CMK (cell line): ENCODE results near the gene ETS1.

ENCODE experiments used
- DNase-seq: peaks from one replicate; pipeline ENCODE4 v3.0.0-alpha.2; 2010; ENCODE audit warnings: low read depth

Gene ETS1

DNA sequence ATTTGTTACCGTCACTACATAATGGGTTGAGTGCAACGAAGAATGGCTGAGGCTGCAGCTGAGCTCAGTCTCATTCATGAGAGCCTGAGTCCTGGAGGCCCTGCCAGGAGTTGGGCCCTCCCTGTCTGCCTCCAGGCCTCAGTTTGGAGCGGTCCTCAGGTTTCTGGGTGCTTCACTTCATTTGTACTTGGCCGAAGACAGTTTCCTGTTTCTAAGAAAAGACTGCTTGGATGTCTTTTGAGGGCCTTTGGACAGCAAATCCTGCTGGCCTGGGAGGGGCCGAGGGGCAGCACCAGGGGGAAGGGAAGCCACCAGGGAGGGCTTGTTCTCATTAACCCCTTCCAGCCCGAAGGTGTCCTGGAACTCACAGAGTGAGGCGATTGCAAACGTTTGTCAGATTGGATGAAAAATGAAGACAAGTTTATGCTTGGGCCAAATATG lies 163.1 kb downstream of the ETS1 start:
- no peak for DNase-seq

DNA sequence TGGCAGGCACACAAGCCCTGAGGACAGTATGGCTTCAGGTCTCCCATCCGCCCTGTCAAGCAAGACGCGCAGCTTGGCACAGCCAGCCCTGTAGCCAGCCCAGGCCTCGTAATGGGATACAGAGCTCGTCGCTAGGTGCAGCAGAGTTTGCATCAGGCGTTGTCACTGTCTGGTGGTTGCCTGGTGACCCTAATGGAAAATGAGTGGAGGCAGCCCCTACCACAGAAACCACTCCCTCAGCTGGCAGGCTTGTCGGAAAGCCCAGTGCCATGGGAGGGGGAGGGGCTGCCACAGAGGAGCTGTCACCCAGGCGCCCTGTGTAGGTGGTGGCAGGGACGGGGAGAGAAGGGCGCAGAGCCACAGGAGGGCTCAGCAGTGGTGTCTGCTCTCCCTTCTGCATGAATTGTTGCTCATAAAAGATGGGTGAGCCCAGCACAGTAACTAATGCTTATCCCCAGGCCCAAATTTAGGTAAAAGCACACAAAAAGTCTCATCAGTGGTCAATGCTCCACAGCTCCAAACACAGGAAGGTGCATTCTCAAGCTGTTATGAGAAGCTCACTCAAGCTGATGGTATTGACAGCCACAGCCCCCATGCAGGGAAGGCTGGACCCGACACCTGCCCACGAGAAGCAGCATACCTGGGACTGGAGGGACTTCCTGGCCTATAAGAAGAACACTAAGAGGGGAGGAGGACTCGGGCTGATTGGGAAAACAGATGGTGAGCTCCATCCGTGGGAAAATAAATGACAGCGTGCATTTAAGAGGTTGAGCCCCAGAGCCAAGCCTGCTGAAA lies 164.6 kb downstream of the ETS1 start:
- DNase-seq, result no peak

DNA sequence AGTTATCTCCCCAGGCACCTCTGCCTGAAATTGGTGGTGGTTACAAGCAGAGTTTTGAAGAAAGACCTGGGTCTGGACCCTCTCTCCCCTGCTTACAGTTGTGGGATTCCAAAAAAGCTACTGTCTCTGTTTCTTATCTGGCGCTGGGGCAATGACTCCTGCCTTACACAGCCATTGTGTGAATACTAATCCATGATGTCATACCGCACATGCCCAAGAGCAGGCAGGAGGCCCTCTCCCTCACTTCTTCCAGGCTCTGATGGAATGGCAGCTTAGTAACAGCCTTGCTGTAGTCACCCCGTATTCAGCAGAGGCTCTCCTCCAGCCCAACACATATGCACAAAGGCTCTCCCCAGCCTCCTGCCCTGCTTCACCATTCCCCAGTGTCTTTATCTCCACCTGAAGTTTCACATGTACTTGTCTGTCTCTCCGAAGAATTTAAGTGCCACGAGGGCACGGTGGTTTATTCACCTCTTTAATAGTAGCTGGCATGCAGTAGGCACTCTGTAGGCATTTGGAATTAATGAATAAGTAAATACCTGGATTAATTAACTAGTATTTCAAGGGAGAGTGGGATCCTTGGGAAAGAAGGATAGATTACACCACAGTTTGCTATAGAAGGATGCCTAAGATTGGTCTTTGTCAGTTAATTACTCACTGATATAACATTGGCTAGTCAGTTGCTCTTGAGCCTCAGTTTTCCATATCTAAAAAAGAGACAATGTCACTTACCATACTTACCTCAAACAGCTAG lies 165.6 kb downstream of the ETS1 start:
- DNase-seq, result no peak

DNA sequence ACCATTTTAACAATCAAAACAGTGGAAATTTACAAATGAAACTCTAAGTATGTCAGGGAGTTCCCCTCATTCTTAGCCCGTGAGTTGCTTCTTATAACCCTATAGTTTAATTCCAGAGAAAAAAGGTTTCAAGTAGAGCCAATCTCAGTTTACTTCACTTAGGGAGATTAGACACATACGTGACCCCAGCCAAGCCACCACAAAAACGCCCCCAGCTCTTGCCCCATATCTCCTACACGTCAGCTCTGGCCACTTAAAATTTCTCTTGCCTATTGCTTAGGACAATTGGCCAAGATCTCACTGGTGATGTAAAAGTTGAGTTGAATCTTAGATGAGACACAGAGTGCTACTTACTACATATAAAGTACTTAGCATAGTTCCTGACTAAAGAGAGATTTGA lies 166.4 kb downstream of the ETS1 start:
- no peak for DNase-seq

DNA sequence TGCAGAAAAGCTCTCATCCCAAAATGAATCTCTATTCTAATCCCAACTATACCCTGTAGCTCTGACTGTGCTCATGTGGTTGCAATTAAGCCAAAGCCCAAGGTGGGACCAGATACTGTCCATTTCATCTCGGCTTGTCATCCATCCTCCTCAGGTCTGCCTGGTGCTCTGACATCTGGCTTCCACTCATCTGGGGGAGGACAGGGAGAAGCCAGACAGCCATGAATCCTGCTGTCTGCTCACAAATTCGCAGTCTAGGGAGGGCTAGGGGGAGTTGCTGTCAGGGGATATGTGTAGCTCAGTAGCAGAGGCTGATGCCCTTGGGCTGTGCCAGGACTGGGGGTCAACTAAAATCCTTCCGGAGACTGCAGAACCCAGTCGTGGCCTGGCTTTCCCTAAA lies 167.1 kb downstream of the ETS1 start:
- no peak for DNase-seq

DNA sequence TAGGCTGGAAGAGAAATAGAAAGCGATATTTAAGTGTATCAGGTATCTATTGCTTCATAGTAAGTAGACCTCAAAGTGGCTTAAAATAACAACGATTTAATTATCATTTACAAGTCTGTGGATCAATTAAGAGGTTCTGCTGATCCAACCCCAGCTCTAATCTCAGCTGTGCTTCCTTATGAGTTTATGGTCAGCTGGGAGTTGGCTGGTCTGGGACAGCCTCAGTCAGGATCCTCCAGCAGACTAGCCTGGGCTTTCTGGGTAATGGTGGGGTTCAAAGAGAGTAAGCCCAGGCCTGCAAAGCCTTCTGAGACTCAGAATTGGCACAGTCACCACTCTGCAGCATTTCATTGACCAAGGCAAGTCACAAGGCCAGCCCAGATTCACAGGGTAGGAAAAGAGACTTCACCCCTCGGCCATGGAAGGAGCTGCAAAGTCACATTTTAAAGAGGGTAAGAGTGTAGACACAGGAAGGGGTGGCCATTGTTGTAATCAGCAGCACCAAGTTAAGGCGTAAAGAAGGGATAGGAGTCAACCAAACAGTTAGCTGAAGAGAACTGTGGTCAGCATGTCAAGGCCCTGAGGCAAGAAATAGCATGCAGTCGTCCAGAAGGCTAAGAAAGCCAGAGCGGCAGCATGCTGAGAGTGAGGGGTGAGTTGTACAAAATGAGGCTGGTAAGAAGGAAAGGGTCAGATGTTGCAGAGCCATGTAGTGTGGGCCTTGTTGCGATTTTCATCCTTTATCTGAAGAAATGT lies 168.2 kb downstream of the ETS1 start:
- no peak for DNase-seq

DNA sequence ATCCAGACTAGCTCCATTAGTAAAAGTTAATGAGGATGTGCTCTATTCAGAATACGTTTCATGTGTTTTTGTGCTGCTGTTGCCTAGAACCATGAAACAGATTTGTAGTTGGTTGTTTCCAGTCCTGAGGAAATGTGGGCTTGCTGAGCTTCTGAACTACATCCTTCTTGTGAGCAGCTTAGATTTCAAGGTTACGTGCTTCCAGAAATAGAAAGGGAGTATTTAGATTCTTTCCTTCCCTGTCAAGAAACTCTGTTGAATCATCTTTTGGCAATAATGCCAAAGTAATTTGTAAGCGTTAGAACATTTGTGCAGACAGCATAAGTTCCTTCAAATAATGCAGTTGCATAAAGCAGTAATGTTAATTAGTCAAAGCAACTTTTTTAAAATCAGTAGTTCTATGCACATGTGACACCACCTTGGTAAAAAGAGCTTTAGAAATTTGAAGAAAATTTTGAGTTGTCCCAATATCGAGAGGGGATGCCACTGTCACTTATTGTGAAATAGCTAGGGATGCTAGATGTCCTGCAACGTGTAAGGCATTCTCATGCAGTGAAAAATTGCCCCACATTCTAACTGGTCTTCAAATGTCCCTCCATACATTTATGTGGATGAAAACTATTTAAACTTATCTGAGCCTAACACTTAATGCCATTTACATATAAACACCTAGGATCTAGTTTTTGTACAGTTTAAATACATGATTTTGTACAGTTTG lies 169.6 kb downstream of the ETS1 start:
- no peak for DNase-seq

DNA sequence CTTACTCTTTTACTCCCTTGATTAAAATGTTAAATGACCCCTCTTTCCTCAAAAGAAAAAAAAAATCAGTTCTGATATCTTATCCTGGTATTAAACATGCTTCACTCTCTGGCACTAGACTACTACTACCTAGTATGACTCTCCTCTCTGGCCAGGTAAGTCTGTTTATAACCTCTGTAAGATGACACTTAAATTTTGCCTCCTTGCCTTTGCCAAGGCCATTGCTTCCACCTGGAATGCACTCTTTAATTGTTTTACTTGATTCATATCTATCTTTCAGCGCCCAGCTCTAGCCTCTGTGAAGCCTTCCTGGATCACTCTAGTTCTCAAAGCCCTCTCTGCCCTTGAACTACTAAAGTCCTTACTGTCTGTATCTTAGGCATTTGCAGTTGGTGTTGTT lies 170.4 kb downstream of the ETS1 start:
- no peak for DNase-seq

DNA sequence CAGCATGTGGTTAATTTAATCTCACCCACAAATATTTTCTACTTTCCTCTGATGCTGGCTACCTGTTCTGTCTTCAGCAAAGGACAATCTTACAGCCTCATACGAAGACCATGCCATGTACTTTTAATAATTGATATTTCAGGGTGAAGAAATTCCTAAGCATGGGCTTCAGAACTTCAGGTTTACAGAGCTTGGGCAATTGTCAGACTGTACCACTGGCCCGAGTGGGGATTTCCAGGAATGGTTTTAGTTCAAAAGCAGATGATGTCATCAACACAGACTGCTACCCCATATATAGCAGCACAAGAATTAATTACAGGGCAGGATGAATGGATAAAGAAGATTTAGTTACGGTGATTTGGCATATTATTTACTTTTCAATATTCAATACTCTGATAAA lies 171.8 kb downstream of the ETS1 start:
- no peak for DNase-seq

DNA sequence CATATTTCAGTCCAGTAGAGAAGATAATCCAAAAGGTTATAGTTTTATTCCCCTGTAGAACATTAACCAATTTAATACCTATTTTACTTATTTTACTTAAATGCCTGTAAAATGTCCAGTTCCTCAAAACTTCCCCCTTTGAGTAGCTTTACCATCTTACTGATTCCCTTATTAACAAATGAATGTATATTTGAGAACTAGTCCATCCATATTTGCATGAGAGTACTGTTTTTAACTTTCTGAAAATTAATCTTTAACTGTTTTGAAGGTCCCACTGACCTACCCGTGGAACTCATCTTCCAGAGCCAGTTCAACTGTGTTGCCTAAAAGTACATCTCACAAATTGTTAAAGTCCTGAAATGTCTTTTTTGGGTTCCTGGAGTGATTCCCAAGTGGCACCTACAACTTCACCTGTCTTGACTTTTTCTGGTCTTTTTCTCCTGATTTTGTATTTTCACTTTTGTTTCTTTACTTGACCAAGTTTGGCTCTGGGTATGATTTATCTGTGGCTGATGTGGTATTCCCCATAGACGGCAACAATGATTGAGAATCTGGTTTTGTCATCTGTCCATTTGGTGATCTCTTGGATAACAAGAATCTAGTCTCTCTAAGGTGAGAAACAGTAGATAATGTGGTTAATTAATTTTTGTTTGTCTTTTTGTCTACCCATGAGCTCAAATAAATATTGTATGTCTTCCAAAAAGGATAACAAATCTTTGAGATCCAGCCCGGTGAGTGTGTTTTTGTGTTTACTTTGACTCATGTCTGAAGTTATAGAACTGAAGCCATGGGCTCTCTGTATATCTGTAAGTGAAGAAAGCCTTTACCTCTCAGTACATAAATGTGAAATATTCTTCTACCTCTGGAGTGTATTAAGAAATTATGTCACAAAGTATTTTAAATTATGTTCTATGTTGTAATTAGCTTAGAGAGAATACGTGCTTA lies 174.2 kb downstream of the ETS1 start:
- no peak for DNase-seq

DNA sequence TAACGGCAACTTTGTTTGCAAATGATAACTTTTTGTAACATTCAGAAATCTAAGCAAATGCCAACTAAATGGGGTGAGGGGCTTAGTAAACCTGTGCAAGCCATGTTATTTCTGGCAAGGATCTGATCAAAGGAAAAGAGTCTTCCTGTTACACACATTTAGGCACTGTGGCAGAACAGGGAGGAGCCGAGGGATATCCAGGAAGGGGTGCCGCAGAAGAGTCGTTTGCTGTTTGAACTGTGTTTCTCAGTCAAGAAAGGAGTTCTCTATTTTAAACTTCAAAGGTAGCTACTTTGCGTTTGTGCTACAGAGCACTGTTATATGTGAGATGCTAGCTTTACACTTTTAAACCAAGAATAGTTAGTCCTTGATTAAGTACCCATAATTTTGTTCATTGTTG lies 175.5 kb downstream of the ETS1 start:
- no peak for DNase-seq

DNA sequence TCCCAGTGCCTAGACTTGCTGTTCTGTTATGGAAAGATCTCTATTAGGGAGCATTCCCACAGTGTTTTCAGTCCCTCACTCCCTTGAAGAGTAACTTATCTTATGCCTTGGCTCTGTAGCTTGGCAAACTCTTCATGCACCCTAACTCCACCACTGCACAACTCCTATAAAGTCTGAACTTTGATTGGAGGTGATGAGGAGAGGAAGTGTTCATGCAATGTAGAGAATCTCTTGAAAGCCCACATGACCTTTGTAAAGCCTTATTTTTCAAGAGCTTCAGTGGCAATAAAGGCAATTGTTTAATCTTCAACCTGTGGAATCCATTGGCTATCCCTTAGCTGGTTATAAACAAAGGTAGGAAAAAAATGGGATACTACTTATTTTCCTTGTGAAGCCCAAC lies 176.2 kb downstream of the ETS1 start:
- DNase-seq, result no peak

DNA sequence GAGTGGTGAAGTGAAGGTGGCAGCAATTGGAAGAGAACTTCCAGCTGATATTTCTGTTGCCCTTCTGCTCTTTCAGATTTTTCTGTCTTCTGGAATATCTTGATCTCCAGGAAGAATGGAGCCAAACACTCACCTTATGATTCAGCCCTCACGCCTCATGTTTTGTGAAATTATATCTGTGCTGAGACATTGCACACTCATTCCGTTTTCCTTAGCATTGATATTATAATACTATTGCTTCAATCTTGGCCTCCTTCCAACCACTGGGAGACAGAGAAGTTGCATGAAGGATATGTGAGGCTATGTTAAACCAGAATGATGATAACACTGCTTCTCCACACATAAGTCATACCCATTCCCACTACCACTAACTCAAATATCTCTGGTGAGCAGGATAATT lies 177.9 kb downstream of the ETS1 start:
- DNase-seq, result no peak
